Glutamatergic neuron (in vitro differentiated cells): ENCODE data around the gene SLC27A1. TPM values are rescaled to one million over a fixed set of nuclear protein-coding genes. Genes with fewer than 3 reads are reported as not detected.
"Not testable (repeated sequence)": the region's sequence is repeated elsewhere in the genome, so short reads cannot be mapped to it uniquely, and the experiment has no call there.

Experiments used
- DNase-seq: peaks from one replicate; pipeline ENCODE4 v3.0.0; 2022
- H3K27ac Mint-ChIP-seq: one replicate; pipeline ENCODE4 v1.8.0; 2020; ENCODE audit warnings: mild to moderate bottlenecking, mixed read lengths, inconsistent platforms; ENCODE audit not compliant: unreplicated experiment
- H3K27me3 Mint-ChIP-seq: one replicate; pipeline ENCODE4 v1.8.0; 2020; ENCODE audit warnings: mild to moderate bottlenecking, moderate library complexity, mixed read lengths, inconsistent platforms; ENCODE audit not compliant: unreplicated experiment
- H3K36me3 Mint-ChIP-seq: one replicate; pipeline ENCODE4 v1.8.0; 2020; ENCODE audit warnings: mild to moderate bottlenecking, mixed read lengths, inconsistent platforms; ENCODE audit not compliant: unreplicated experiment
- H3K4me1 Mint-ChIP-seq: one replicate; pipeline ENCODE4 v1.8.0; 2020; ENCODE audit warnings: mild to moderate bottlenecking, low read depth, mixed read lengths, inconsistent platforms; ENCODE audit not compliant: unreplicated experiment
- H3K4me3 Mint-ChIP-seq: one replicate; pipeline ENCODE4 v1.8.0; 2020; ENCODE audit warnings: mild to moderate bottlenecking, mixed read lengths, inconsistent platforms; ENCODE audit not compliant: unreplicated experiment
- H3K9me3 Mint-ChIP-seq: one replicate; pipeline ENCODE4 v1.8.0; 2020; ENCODE audit warnings: mild to moderate bottlenecking, moderate library complexity, mixed read lengths, inconsistent platforms; ENCODE audit not compliant: unreplicated experiment
- total RNA-seq: library from RNA; stranded (reverse); fragmentation: NEBNext Ultra II Directional; extraction: Animal tissue kit (Norgen Biotek cat#: 25700); gene quantifications from one replicate; pipeline ENCODE4 v1.2.1, GENCODE V29; 2021; ENCODE audit not compliant: unreplicated experiment
- TF ChIP-seq, protein P1 (sequence below): fragments of 200-600 bp; sonication (generic); IDR thresholded peaks from one replicate; pipeline ENCODE4 v1.5.0; 2021; ENCODE audit not compliant: partially characterized antibody, unreplicated experiment

Gene SLC27A1
- total RNA-seq, 1 donor from 2014 or later, result 16.9 TPM

DNA sequence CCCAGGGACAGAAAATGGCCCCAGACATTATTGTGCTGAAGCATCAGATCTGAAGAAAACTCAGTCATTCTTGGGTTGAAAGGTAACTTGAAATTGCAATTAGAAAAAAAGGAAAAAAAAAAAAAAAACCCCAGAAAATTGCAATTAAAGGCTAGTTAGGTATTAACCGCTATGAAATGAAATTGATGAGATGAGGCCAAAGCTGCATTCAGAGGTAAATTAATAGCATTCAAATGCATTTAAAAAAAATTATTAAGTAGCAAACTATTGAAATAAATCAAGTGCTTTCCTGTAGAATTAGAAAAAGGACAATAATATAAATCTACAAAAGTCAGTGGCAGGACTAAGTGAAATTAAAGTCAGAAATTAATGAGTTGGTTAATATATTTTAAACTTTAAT, 47.6 kb downstream of the SLC27A1 start:
- TF ChIP-seq, protein P1, sequence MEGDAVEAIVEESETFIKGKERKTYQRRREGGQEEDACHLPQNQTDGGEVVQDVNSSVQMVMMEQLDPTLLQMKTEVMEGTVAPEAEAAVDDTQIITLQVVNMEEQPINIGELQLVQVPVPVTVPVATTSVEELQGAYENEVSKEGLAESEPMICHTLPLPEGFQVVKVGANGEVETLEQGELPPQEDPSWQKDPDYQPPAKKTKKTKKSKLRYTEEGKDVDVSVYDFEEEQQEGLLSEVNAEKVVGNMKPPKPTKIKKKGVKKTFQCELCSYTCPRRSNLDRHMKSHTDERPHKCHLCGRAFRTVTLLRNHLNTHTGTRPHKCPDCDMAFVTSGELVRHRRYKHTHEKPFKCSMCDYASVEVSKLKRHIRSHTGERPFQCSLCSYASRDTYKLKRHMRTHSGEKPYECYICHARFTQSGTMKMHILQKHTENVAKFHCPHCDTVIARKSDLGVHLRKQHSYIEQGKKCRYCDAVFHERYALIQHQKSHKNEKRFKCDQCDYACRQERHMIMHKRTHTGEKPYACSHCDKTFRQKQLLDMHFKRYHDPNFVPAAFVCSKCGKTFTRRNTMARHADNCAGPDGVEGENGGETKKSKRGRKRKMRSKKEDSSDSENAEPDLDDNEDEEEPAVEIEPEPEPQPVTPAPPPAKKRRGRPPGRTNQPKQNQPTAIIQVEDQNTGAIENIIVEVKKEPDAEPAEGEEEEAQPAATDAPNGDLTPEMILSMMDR, result no peak
- peaks cover 7% of the 10 kb centered on the region for H3K9me3 Mint-ChIP-seq
- peaks cover 11% of the 10 kb centered on the region for H3K36me3 Mint-ChIP-seq

DNA sequence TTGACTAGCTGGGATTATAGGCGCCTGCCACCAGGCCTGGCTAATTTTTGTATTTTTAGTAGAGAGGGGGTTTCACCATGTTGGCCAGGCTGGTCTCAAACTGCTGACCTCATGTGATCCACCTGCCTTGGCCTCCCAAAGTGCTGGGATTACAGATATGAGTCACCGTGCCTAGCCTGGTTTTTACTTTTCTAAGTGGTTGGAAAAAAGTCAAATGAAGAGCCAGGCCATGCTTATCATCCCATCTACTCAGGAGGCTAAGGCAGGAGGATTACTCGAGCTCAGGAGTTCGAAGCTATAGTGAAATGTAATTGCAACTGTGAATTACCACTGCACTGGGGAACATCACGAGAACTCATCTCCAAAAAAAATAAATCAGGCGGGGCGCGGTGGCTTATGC, 48.3 kb downstream of the SLC27A1 start:
- H3K4me3 Mint-ChIP-seq, H3K27ac Mint-ChIP-seq, H3K27me3 Mint-ChIP-seq, H3K9me3 Mint-ChIP-seq, H3K4me1 Mint-ChIP-seq, DNase-seq: not testable (repeated sequence)
- peaks cover 11% of the 10 kb centered on the region for H3K36me3 Mint-ChIP-seq

More for the DNA sequence above, 47.6 kb downstream of the SLC27A1 start:
- H3K27me3 Mint-ChIP-seq, result no peaks in the 10 kb centered on the region
- H3K4me3 Mint-ChIP-seq, result no peak overlapping the region
- H3K4me1 Mint-ChIP-seq, result peaks cover 1% of the 10 kb centered on the region
- no peak for DNase-seq
- H3K27ac Mint-ChIP-seq, result no peak overlapping the region

DNA sequence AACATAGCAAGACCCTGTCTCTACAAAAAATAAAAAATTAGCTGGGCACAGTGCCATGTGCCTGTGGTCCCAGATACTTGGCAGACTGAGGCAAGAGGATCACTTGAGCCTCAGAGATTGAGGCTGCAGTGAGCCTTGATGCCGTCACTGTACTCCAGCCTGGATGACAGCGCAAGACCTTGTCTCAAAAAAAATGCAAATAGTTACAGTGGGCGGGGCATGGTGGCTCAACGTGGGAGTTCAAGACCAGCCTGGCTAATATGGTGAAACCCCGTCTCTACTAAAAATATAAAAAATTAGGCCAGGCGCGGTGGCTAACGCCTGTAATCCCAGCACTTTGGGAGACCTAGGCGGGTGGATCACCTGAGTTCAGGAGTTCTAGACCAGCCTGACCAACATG, 49.6 kb downstream of the SLC27A1 start:
- no peak for DNase-seq
- peaks cover 9% of the 10 kb centered on the region for H3K9me3 Mint-ChIP-seq
- no peak overlapping the region for H3K27ac Mint-ChIP-seq
- TF ChIP-seq, protein P1, result no peak
- H3K4me1 Mint-ChIP-seq, result no peaks in the 10 kb centered on the region
- H3K36me3 Mint-ChIP-seq, result peaks cover 11% of the 10 kb centered on the region
- peaks cover 4% of the 10 kb centered on the region for H3K27me3 Mint-ChIP-seq
- no peak overlapping the region for H3K4me3 Mint-ChIP-seq

DNA sequence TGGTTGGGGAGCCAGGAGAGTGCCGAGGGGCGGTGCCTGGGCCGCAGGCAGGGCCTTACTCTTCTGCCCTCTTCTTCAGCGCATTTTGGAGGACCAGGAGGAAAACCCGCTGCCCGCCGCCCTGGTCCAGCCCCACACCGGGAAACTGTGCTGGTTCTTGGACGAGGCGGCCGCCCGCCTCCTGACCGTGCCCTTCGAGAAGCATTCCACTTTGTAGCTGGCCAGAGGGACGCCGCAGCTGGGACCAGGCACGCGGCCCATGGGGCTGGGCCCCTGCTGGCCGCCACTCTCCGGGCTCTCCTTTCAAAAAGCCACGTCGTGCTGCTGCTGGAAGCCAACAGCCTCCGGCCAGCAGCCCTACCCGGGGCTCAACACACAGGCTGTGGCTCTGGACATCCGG, 50.5 kb downstream of the SLC27A1 start:
- peaks cover 4% of the 10 kb centered on the region for H3K27me3 Mint-ChIP-seq
- H3K27ac Mint-ChIP-seq, result no peak overlapping the region
- no peak overlapping the region for H3K4me3 Mint-ChIP-seq
- TF ChIP-seq, protein P1, result no peak
- DNase-seq, result no peak
- H3K9me3 Mint-ChIP-seq, result peaks cover 8% of the 10 kb centered on the region
- no peaks in the 10 kb centered on the region for H3K4me1 Mint-ChIP-seq
- peaks cover 11% of the 10 kb centered on the region for H3K36me3 Mint-ChIP-seq

DNA sequence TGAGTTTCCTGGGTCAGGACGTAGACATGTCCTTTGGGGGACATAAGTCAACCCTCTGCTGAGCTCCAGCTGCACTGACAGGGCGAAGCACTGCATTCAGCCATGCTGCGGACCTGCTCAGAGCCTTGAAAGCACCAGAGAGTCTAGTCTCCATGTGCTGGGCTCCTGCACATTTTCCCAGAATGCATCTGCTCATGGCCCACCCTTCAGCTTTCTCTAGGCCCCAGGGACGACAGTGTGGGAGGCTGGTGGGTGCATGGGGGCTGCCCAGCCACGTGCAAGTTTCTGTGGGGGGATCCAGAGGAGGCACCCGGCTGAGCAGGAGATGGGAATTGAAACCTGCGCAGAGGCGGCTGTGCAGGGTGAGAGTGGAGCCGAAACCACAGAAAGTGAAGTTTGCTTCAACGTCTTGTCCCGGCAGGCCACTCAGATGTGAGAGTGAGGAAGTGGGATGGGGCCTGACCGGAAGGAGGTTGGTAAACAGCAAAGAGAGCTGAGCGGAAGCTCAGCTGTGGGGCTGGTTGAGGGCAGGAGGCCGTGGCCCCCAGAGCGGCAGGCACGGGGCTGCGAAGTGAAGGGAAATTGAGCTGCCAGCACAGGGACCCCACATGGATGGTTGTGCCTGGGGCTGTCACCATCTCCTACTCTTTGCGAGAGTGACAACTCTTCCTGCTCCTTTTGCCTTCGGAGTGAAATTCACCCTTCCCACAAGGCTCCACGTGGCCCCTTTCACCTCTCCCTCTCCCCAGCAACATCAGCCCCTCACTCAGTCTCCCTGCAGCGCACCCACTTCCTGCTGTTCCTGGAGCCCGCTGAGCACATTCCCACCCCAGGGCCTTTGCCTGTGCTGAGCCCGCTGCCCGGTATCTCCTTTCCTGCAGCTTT, 52.9 kb downstream of the SLC27A1 start:
- Mint-ChIP-seq H3K4me1 (no peaks in the 10 kb centered on the region), H3K9me3 (peaks cover 3% of the 10 kb centered on the region), H3K27me3 (peaks cover 6% of the 10 kb centered on the region), H3K36me3 (no peaks in the 10 kb centered on the region), H3K4me3 (no peak overlapping the region), H3K27ac (no peak overlapping the region)
- TF ChIP-seq, protein P1, result no peak
- DNase-seq, result no peak
